Gastroesophageal sphincter (tissue), 3 donors: Measurements from ENCODE around the gene SYT1.

Experiments used
- POLR2A ChIP-seq, 2 donors: fragments of 450-650 bp; IDR thresholded peaks; one replicate each; pipeline ENCODE4 v1.6.1; 2017; ENCODE audit warnings: antibody characterized with exemption in 2 of 2, mild to moderate bottlenecking in 2 of 2, moderate library complexity in 1 of 2
- TF ChIP-seq, protein P1 (sequence below), 4 experiments: fragments of 200-600 bp in 2 of 4; fragments of 450-650 bp in 2 of 4; sonication (generic) in 1 of 4; IDR thresholded peaks; one replicate each; pipeline ENCODE4 v1.5.1; 2017 to 2019; ENCODE audit warnings: antibody characterized with exemption in 4 of 4, mild to moderate bottlenecking in 2 of 4, moderate library complexity in 2 of 4

DNA sequence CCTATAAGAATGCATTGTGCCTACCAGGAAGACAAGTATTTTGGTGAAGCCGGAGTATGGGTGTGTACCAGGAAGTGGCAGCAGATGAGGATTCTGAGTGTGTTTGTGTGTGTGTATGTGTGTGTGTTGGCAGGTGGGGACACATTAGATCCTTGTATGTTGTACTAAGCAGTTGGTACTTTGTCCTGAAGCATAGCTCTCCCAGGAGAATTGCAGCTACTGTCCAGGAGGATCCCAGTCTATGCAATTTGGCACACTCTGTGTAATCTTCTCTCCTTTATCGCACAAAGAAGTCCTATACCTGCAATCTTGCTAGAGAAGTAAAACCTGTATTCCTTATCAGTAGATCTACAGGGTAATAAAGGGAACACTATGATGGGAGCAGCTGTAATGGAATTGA lies 549.7 kb downstream of the SYT1 start:
- TF ChIP-seq, protein P1, sequence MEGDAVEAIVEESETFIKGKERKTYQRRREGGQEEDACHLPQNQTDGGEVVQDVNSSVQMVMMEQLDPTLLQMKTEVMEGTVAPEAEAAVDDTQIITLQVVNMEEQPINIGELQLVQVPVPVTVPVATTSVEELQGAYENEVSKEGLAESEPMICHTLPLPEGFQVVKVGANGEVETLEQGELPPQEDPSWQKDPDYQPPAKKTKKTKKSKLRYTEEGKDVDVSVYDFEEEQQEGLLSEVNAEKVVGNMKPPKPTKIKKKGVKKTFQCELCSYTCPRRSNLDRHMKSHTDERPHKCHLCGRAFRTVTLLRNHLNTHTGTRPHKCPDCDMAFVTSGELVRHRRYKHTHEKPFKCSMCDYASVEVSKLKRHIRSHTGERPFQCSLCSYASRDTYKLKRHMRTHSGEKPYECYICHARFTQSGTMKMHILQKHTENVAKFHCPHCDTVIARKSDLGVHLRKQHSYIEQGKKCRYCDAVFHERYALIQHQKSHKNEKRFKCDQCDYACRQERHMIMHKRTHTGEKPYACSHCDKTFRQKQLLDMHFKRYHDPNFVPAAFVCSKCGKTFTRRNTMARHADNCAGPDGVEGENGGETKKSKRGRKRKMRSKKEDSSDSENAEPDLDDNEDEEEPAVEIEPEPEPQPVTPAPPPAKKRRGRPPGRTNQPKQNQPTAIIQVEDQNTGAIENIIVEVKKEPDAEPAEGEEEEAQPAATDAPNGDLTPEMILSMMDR (IDR thresholded peaks at IDR 0.05): no peak
- no peak for TF ChIP-seq POLR2A (IDR thresholded peaks at IDR 0.05)
